Endothelial cell of umbilical vein (primary cell): ENCODE measurements around the gene TBC1D8B. TPM values are rescaled to one million over a fixed set of nuclear protein-coding genes. Genes with fewer than 3 reads are reported as not detected.

Experiments
- BruUV-seq: library from RNA; stranded (reverse); fragments of 400-500 nt; replicated peaks from 2 replicates; lab custom pipeline; 2021; lab: Mats Ljungman, UMichigan
- CTCF ChIA-PET: fragments of 300-600, 350-600 bp; sonication (Branson Sonifier 250); formaldehyde crosslinking; loops from one replicate; lab custom pipeline; 2021; ENCODE audit warnings: antibody characterized with exemption, inconsistent platforms; lab: Charles Lee
- POLR2A ChIA-PET: fragments of 300-600, 350-600 bp; sonication (Branson Sonifier 250); formaldehyde crosslinking; loops from one replicate; lab custom pipeline; 2021; ENCODE audit warnings: antibody characterized with exemption, inconsistent platforms; lab: Charles Lee
- DNase-seq: peaks from one replicate; pipeline ENCODE4 v3.0.0-alpha.2; 2011; ENCODE audit warnings: low read depth, low spot score
- FAIRE-seq: peaks from 2 replicates; lab custom pipeline; 2011; peaks lifted over from hg19 to GRCh38; lab: Jason Lieb, UNC
- H2AFZ ChIP-seq: 2 replicates; pipeline ENCODE4 v1.6.0; 2012; ENCODE audit warnings: low read depth, low read length, control low read depth, inconsistent platforms
- H3K27ac ChIP-seq: 2 replicates; pipeline ENCODE4 v1.5.1; 2011; ENCODE audit warnings: low read depth, mild to moderate bottlenecking, control low read depth, low read length, moderate library complexity; ENCODE audit not compliant: insufficient read depth
- H3K27me3 ChIP-seq, 2 experiments: 2 replicates each; pipeline versions ENCODE4 v1.6.0 to v1.6.1; 2011; ENCODE audit warnings: low read length in 2 of 2, mixed read lengths in 1 of 2; ENCODE audit not compliant: control insufficient read depth in 2 of 2, insufficient read depth in 2 of 2
- H3K36me3 ChIP-seq, 2 experiments: 2 replicates in 1 of 2; 3 replicates in 1 of 2; pipeline ENCODE4 v1.5.1; 2011; ENCODE audit warnings: low read length in 2 of 2, mild to moderate bottlenecking in 1 of 2, moderate library complexity in 1 of 2; ENCODE audit not compliant: control insufficient read depth in 2 of 2, insufficient read depth in 2 of 2; ENCODE audit errors: extremely low read depth in 1 of 2
- H3K4me1 ChIP-seq: 3 replicates; pipeline ENCODE4 v1.5.1; 2011; ENCODE audit warnings: mild to moderate bottlenecking, low read length; ENCODE audit not compliant: control insufficient read depth, insufficient read depth; ENCODE audit errors: extremely low read depth
- H3K4me2 ChIP-seq: 2 replicates; pipeline ENCODE4 v1.6.1; 2011; ENCODE audit warnings: low read length, control low read depth, mixed read lengths; ENCODE audit not compliant: insufficient read depth
- H3K4me3 ChIP-seq, 3 experiments: fragments of 200-600 bp in 1 of 3; sonication (generic), shearing (Covaris generic) in 1 of 3; replicated peaks in 1 of 3; 2 replicates each; pipeline ENCODE4 v1.5.1; 2011 to 2016; ENCODE audit warnings: control low read depth in 3 of 3, low read length in 3 of 3, mild to moderate bottlenecking in 2 of 3, inconsistent platforms in 1 of 3, low read depth in 1 of 3, moderate library complexity in 1 of 3; ENCODE audit not compliant: insufficient read depth in 1 of 3
- H3K79me2 ChIP-seq: 2 replicates; pipeline ENCODE4 v1.6.0; 2012; ENCODE audit warnings: low read length, inconsistent platforms; ENCODE audit not compliant: control insufficient read depth, insufficient read depth
- H3K9ac ChIP-seq: replicated peaks from 2 replicates; pipeline ENCODE3; 2011; ENCODE audit warnings: low read length, control low read depth; ENCODE audit not compliant: insufficient read depth; ENCODE audit errors: extremely low read depth
- H3K9me1 ChIP-seq: replicated peaks from 3 replicates; pipeline ENCODE4 v1.6.0; 2011; ENCODE audit warnings: mild to moderate bottlenecking, low read length; ENCODE audit not compliant: control insufficient read depth, insufficient read depth; ENCODE audit errors: extremely low read depth
- H3K9me3 ChIP-seq: replicated peaks from 2 replicates; pipeline ENCODE4 v1.5.1; 2012; ENCODE audit warnings: low read length, inconsistent platforms; ENCODE audit not compliant: control insufficient read depth, insufficient read depth
- H4K20me1 ChIP-seq: replicated peaks from 2 replicates; pipeline ENCODE3; 2011; ENCODE audit warnings: mild to moderate bottlenecking, low read length; ENCODE audit not compliant: control insufficient read depth, insufficient read depth; ENCODE audit errors: extremely low read depth
- EZH2 ChIP-seq: IDR thresholded peaks from 2 replicates; pipeline ENCODE4 v1.6.1; 2012; ENCODE audit warnings: borderline replicate concordance, low read depth, mild to moderate bottlenecking, moderate library complexity, low read length, inconsistent platforms; ENCODE audit not compliant: severe bottlenecking
- FOS ChIP-seq: IDR thresholded peaks from 2 replicates; pipeline ENCODE4 v1.6.1; 2011; ENCODE audit warnings: mild to moderate bottlenecking, low read length, moderate library complexity, borderline replicate concordance; ENCODE audit not compliant: insufficient read depth
- GATA2 ChIP-seq: IDR thresholded peaks from 2 replicates; pipeline ENCODE4 v1.7.0; 2011; ENCODE audit warnings: low read depth, mild to moderate bottlenecking, moderate library complexity, mixed read lengths, low read length; ENCODE audit not compliant: insufficient read length, insufficient read depth
- JUN ChIP-seq: IDR thresholded peaks from 2 replicates; pipeline ENCODE4 v1.6.1; 2011; ENCODE audit warnings: borderline replicate concordance, low read depth; ENCODE audit not compliant: insufficient read length, insufficient read depth
- MYC ChIP-seq: IDR thresholded peaks from one replicate; pipeline ENCODE4 v1.6.1; 2011; ENCODE audit warnings: mild to moderate bottlenecking, low read depth, low read length
- POLR2A ChIP-seq: IDR thresholded peaks from 2 replicates; pipeline ENCODE4 v1.6.1; 2012; ENCODE audit warnings: low read depth, mild to moderate bottlenecking, control low read depth, low read length
- POLR2AphosphoS5 ChIP-seq: IDR thresholded peaks from 2 replicates; pipeline ENCODE4 v1.6.1; 2012; ENCODE audit warnings: low read depth, mild to moderate bottlenecking, control low read depth, low read length, moderate library complexity; ENCODE audit not compliant: insufficient read depth
- dilution Hi-C: fragments of 300-500 bp; cut with MboI; formaldehyde crosslinking; loops from one replicate; pipeline ENCODE4 v1.15.0; 2019; ENCODE audit warnings: low sequenced_read_pairs; ENCODE audit not compliant: extremely low pct_ligation_motif_present
- intact Hi-C: fragments of 100-400 bp; cut with micrococcal nuclease; formaldehyde crosslinking; loops from one replicate; pipeline ENCODE4 v1.10.0; 2022
- polyA plus RNA-seq, 4 experiments: library from polyadenylated mRNA; depleted of rRNA in 3 of 4; stranded (reverse) in 3 of 4; unstranded in 1 of 4; fragments of >200 nt; gene quantifications; 2 replicates each; pipeline versions ENCODE4 v1.2.1 to v1.2.3, GENCODE V29; 2011 to 2012; ENCODE audit warnings: missing spikeins in 1 of 4
- total RNA-seq: library from RNA; stranded (reverse); gene quantifications from 2 replicates; pipeline ENCODE4 v1.2.3, GENCODE V29; 2021
- TF ChIP-seq, protein P1 (sequence below): IDR thresholded peaks from 2 replicates; pipeline ENCODE4 v1.6.1; 2011; ENCODE audit not compliant: insufficient read depth, insufficient read length
- TF ChIP-seq, protein P2 (sequence below), 2 donors: IDR thresholded peaks; 1 replicate in 1 of 2; 2 replicates in 1 of 2; pipeline ENCODE4 v1.5.1; 2011; ENCODE audit warnings: low read length in 2 of 2, mild to moderate bottlenecking in 2 of 2, moderate library complexity in 2 of 2, control low read depth in 1 of 2, inconsistent platforms in 1 of 2, low read depth in 1 of 2; ENCODE audit not compliant: insufficient read depth in 1 of 2; ENCODE audit errors: extremely low read depth in 1 of 2

The TBC1D8B gene
- total and polyA plus RNA-seq, 2 donors (not counting 3 experiments of a cell fraction or from before 2014, with no cell fraction given) = 1.4 to 3.9 TPM

DNA sequence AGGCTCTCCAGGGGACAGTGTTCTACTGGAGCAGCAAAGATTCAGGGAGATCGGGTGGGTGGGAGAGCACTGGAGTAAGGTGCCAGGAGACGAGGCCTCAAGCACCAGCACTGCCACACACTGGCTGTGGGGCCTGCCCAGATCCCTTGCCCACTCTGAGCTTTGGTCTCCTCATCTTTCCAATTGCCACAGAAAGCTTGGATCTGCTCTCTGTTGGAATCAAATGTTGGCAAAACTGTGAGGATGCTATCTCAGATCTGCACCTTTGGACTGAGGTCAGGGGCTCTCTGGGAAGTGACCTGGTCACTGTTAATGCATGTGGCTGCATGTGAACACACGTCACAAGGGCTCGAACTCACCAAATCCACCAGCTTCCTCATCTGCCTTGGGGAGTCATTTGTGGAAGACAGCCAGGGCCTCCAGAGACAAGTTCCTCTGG is 99.3 kb downstream of the TBC1D8B start:
- no peaks in the 10 kb centered on the region for H3K36me3 ChIP-seq
- H3K27ac ChIP-seq = no peak overlapping the region
- H4K20me1 ChIP-seq = no peaks in the 10 kb centered on the region
- DNase-seq (no peak), FAIRE-seq (no peak)
- TF ChIP-seq, protein P1, sequence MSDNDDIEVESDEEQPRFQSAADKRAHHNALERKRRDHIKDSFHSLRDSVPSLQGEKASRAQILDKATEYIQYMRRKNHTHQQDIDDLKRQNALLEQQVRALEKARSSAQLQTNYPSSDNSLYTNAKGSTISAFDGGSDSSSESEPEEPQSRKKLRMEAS = no peak
- TF ChIP-seq EZH2 (no peak), FOS (no peak), POLR2AphosphoS5 (no peak), POLR2A (no peak), JUN (no peak), GATA2 (no peak), MYC (no peak)
- TF ChIP-seq, protein P2, sequence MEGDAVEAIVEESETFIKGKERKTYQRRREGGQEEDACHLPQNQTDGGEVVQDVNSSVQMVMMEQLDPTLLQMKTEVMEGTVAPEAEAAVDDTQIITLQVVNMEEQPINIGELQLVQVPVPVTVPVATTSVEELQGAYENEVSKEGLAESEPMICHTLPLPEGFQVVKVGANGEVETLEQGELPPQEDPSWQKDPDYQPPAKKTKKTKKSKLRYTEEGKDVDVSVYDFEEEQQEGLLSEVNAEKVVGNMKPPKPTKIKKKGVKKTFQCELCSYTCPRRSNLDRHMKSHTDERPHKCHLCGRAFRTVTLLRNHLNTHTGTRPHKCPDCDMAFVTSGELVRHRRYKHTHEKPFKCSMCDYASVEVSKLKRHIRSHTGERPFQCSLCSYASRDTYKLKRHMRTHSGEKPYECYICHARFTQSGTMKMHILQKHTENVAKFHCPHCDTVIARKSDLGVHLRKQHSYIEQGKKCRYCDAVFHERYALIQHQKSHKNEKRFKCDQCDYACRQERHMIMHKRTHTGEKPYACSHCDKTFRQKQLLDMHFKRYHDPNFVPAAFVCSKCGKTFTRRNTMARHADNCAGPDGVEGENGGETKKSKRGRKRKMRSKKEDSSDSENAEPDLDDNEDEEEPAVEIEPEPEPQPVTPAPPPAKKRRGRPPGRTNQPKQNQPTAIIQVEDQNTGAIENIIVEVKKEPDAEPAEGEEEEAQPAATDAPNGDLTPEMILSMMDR (IDR thresholded peaks at IDR 0.05; ENCODE audit: extremely low read depth in 1 of 2, insufficient read depth in 1 of 2, low read depth in 1 of 2, low read length in 2 of 2) = no peak
- BruUV-seq = no TSS peak
- intact Hi-C loops (no loop called here), dilution Hi-C loops (no loop called here)
- H3K27me3 ChIP-seq = no peaks in the 10 kb centered on the region
- no peaks in the 10 kb centered on the region for H3K9me1 ChIP-seq
- no peak overlapping the region for H3K4me3 ChIP-seq
- H2AFZ ChIP-seq = no peak overlapping the region
- ChIA-PET CTCF (interaction anchor here (7.7 kb wide), 1 partner anchor 58 kb away, joined by 85 read pairs; no protein-coding TSS in a partner anchor), POLR2A (no interaction called here)
- H3K9ac ChIP-seq = no peak overlapping the region
- no peaks in the 10 kb centered on the region for H3K4me1 ChIP-seq
- no peak overlapping the region for H3K4me2 ChIP-seq
- H3K9me3 ChIP-seq = no peaks in the 10 kb centered on the region
- H3K79me2 ChIP-seq = no peaks in the 10 kb centered on the region
